Activated CD4-positive, alpha-beta T cell treated with anti-CD3 and anti-CD28 coated beads, Interleukin-2, Interleukin-4, amounts not matched to agents 100 ng/mL and 50 ng/mL, durations not matched to agents 16 hours and 8 hours (primary cell): Measurements from ENCODE around the gene ZBED4.

Experiments
- DNase-seq: peaks from one replicate; pipeline ENCODE4 v3.0.0-alpha.2; 2020; ENCODE audit warnings: low spot score

ZBED4 gene

DNA sequence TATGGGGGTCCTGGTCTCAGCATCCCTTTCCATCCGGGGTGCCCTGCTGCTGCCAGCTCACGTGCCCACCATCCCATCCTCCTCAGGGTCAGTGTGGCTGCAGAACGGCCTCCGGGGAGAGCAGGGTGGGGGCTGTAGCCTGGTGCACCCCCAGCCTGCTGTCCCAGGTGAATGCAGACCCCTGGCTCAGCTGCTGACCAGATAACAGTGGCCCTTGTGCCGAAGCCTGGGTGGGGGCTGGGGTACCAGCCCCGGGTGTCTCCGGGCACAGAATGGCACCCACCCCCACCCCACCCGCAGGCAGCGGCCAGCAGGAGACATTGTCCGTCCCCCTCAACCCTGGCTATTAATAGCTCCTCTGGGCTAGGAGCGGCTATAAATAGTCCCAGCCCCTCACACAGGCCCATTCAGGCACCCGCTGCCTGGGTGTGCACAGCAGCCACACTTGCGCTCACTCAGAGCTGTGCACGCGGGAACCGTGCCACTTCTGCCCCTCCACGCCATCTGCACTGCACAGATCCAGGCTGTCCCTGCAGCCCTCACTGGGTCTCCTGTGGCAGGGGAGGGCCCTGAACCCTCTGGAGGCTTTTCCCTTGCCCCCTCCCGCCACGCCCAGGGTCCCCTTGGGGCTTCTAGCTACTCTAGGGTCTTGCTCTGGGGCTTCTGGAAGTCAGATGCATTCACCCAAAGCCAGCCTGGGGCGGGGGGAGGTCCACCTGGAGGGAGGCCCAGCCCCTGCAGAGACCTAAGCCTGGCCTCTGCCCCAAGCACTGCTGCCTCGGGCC is 83.5 kb downstream of the ZBED4 start:
- DNase-seq, result no peak

GRCh38 chr22:49937758-49938564 is 84.3 kb downstream of the ZBED4 start:
- no peak for DNase-seq

- no peak for DNase-seq
Observed at GRCh38 chr22:49938565-49939136, 85.0 kb downstream of the ZBED4 start.
